IMR-90 (cell line): ENCODE data around the gene PPP6C. TPM values are rescaled to one million over a fixed set of nuclear protein-coding genes. Genes with fewer than 3 reads are reported as not detected.
"Not testable (repeated sequence)": the region's sequence is repeated elsewhere in the genome, so short reads cannot be mapped to it uniquely, and the experiment has no call there.

Experiments used
- ATAC-seq: fragments of 200-7000 bp; cut with Tn5 transposase; 2 replicates; pipeline ENCODE4 v1.9.1; 2020; ENCODE audit warnings: low read depth, mild to moderate bottlenecking, moderate library complexity
- BruUV-seq: library from RNA; stranded (reverse); fragments of 400-500 nt; replicated peaks from 2 replicates; lab custom pipeline; 2021; lab: Mats Ljungman, UMichigan
- CTCF ChIA-PET: fragments of 300-600 bp; formaldehyde crosslinking; extraction: SDS; loops from one replicate; lab custom pipeline; 2021; ENCODE audit warnings: antibody characterized with exemption; lab: Yijun Ruan, JAX
- POLR2A ChIA-PET: fragments of 300-600 bp; sonication (Branson Sonifier 250); formaldehyde crosslinking; loops from one replicate; lab custom pipeline; 2022; ENCODE audit warnings: antibody characterized with exemption; ENCODE audit not compliant: unreplicated experiment; lab: Charles Lee
- DNase-seq: peaks from one replicate; pipeline ENCODE4 v3.0.0; 2013
- H2AFZ ChIP-seq: replicated peaks from 2 replicates; pipeline ENCODE3; 2013; ENCODE audit warnings: low read length, mild to moderate bottlenecking; ENCODE audit not compliant: poor library complexity
- H2AK5ac ChIP-seq: 2 replicates; pipeline ENCODE4 v1.6.1; 2013; ENCODE audit warnings: low read depth, low read length, inconsistent platforms
- H2AK9ac ChIP-seq: replicated peaks from 2 replicates; pipeline ENCODE3; 2013; ENCODE audit warnings: mild to moderate bottlenecking, low read depth, low read length, moderate library complexity; ENCODE audit not compliant: poor library complexity
- H2BK120ac ChIP-seq: 2 replicates; pipeline ENCODE4 v1.6.1; 2013; ENCODE audit warnings: low read depth, low read length, inconsistent platforms
- H2BK15ac ChIP-seq: 3 replicates; pipeline ENCODE4 v1.6.1; 2013; ENCODE audit warnings: low read depth, low read length, inconsistent platforms
- H2BK20ac ChIP-seq: 2 replicates; pipeline ENCODE4 v1.6.1; 2013; ENCODE audit warnings: low read depth, mild to moderate bottlenecking, inconsistent platforms, low read length, moderate library complexity
- H2BK5ac ChIP-seq: 2 replicates; pipeline ENCODE4 v1.6.1; 2013; ENCODE audit warnings: mild to moderate bottlenecking, low read depth, low read length, inconsistent platforms; ENCODE audit not compliant: poor library complexity, severe bottlenecking
- H3K14ac ChIP-seq: replicated peaks from 2 replicates; pipeline ENCODE4 v1.6.1; 2013; ENCODE audit warnings: low read depth, low read length, inconsistent platforms
- H3K18ac ChIP-seq: 2 replicates; pipeline ENCODE4 v1.6.1; 2013; ENCODE audit warnings: low read depth, low read length, control low read depth
- H3K23ac ChIP-seq: 2 replicates; pipeline ENCODE4 v1.6.1; 2013; ENCODE audit warnings: low read depth, low read length, inconsistent platforms
- H3K27ac ChIP-seq: 2 replicates; pipeline ENCODE4 v1.5.1; 2013; ENCODE audit warnings: mild to moderate bottlenecking, control low read depth, low read length; ENCODE audit not compliant: insufficient read depth
- H3K27me3 ChIP-seq: 2 replicates; pipeline ENCODE4 v1.6.1; 2013; ENCODE audit warnings: low read length; ENCODE audit not compliant: control insufficient read depth, insufficient read depth
- H3K36me3 ChIP-seq: 2 replicates; pipeline ENCODE4 v1.6.1; 2013; ENCODE audit warnings: low read length, mixed read lengths; ENCODE audit not compliant: control insufficient read depth, insufficient read depth
- H3K4ac ChIP-seq: 2 replicates; pipeline ENCODE4 v1.6.1; 2013; ENCODE audit warnings: low read depth, low read length, inconsistent platforms
- H3K4me1 ChIP-seq: 2 replicates; pipeline ENCODE4 v1.6.1; 2013; ENCODE audit warnings: low read length, mixed read lengths; ENCODE audit not compliant: control insufficient read depth, insufficient read depth
- H3K4me2 ChIP-seq: 2 replicates; pipeline ENCODE4 v1.6.1; 2013; ENCODE audit warnings: low read depth, mild to moderate bottlenecking, control low read depth, low read length, moderate library complexity
- H3K4me3 ChIP-seq: 2 replicates; pipeline ENCODE4 v1.5.1; 2013; ENCODE audit warnings: low read depth, mild to moderate bottlenecking, control low read depth, low read length, moderate library complexity; ENCODE audit not compliant: insufficient read depth
- H3K56ac ChIP-seq: 2 replicates; pipeline ENCODE4 v1.6.1; 2013; ENCODE audit warnings: low read length, inconsistent platforms; ENCODE audit not compliant: insufficient read depth; ENCODE audit errors: extremely low read depth
- H3K79me1 ChIP-seq, 2 experiments: 2 replicates each; pipeline ENCODE4 v1.6.1; 2013; ENCODE audit warnings: low read length in 2 of 2, inconsistent platforms in 1 of 2, low read depth in 1 of 2
- H3K9ac ChIP-seq: 2 replicates; pipeline ENCODE4 v1.6.1; 2013; ENCODE audit warnings: low read depth, low read length, control low read depth
- H3K9me1 ChIP-seq: 2 replicates; pipeline ENCODE4 v1.6.1; 2013; ENCODE audit warnings: low read length, inconsistent platforms; ENCODE audit not compliant: insufficient read depth
- H3K9me3 ChIP-seq: 2 replicates; pipeline ENCODE4 v1.6.1; 2013; ENCODE audit warnings: low read length; ENCODE audit not compliant: control insufficient read depth, insufficient read depth
- H4K20me1 ChIP-seq: 2 replicates; pipeline ENCODE4 v1.6.1; 2013; ENCODE audit warnings: low read length, inconsistent platforms; ENCODE audit not compliant: insufficient read depth
- H4K5ac ChIP-seq: 2 replicates; pipeline ENCODE4 v1.6.1; 2013; ENCODE audit warnings: mild to moderate bottlenecking, low read depth, low read length, control low read depth
- H4K8ac ChIP-seq, 2 experiments: 2 replicates each; pipeline ENCODE4 v1.6.1; 2013; ENCODE audit warnings: low read depth in 2 of 2, low read length in 2 of 2, control low read depth in 1 of 2, inconsistent platforms in 1 of 2
- H4K91ac ChIP-seq: 2 replicates; pipeline ENCODE4 v1.6.1; 2013; ENCODE audit warnings: low read depth, low read length, inconsistent platforms; ENCODE audit not compliant: insufficient read depth
- WGBS, 2 experiments: methylation state at CpG; one replicate each; pipeline versions ENCODE4 v1.1.5 to v1.1.7; 2013; ENCODE audit warnings: missing lambda C conversion rate in 2 of 2; ENCODE audit not compliant: insufficient read length in 1 of 2; ENCODE audit errors: extremely low coverage in 2 of 2; 5-methylcytosine and 5-hydroxymethylcytosine counted together
- dilution Hi-C: fragments of 300-500 bp; cut with HindIII; formaldehyde crosslinking; loops from one replicate; pipeline ENCODE4 v1.14.3; 2018; ENCODE audit warnings: low sequenced_read_pairs; ENCODE audit not compliant: unreplicated experiment
- in situ Hi-C: fragments of 300-500 bp; cut with MboI; formaldehyde crosslinking; loops from 3 replicates; pipeline ENCODE4 v1.14.3; 2019; ENCODE audit warnings: low sequenced_read_pairs, inconsistent platforms, mixed read lengths
- intact Hi-C: fragments of 100-400 bp; cut with micrococcal nuclease; formaldehyde crosslinking; loops from 2 replicates; pipeline ENCODE4 v1.10.0; 2022
- polyA plus RNA-seq, 3 experiments: library from polyadenylated mRNA; depleted of rRNA; stranded (reverse); fragments of >200 nt; gene quantifications; 2 replicates each; pipeline ENCODE4 v1.2.3, GENCODE V29; 2012; ENCODE audit warnings: low replicate concordance in 1 of 3
- total RNA-seq: library from RNA; depleted of rRNA; stranded (reverse); fragments of >200 nt; gene quantifications from 2 replicates; pipeline ENCODE4 v1.2.3, GENCODE V29; 2012

PPP6C gene
- total and polyA plus RNA-seq, 2 of the 4 experiments (the other 2 are of a cell fraction) = 14.5 to 15.4 TPM

GRCh38 chr9:125118696-125119095 lies 70.9 kb downstream of the PPP6C start:
- H2AK9ac ChIP-seq, in situ Hi-C loops, H2BK15ac ChIP-seq, H2AK5ac ChIP-seq, H4K8ac ChIP-seq, BruUV-seq, H3K36me3 ChIP-seq, H2AFZ ChIP-seq, H3K9ac ChIP-seq, H3K4me1 ChIP-seq, H3K23ac ChIP-seq, H3K27me3 ChIP-seq, POLR2A ChIA-PET, intact Hi-C loops, H3K18ac ChIP-seq, H3K27ac ChIP-seq, DNase-seq, H3K4ac ChIP-seq, H3K4me2 ChIP-seq, H2BK5ac ChIP-seq, dilution Hi-C loops, H4K20me1 ChIP-seq, H2BK20ac ChIP-seq, H3K9me3 ChIP-seq, H4K5ac ChIP-seq, H4K91ac ChIP-seq, H3K4me3 ChIP-seq, ATAC-seq, H2BK120ac ChIP-seq, H3K14ac ChIP-seq, H3K56ac ChIP-seq, H3K9me1 ChIP-seq: not testable (repeated sequence)
- H3K79me1 ChIP-seq = peaks cover 14 to 29% of the 10 kb centered on the region in 2 experiments; a peak in 3 of 4 replicates
- no CpG with 5 or more reads among the region's 2 CpGs for WGBS, 2 experiments
- CTCF ChIA-PET = interaction anchor here (0.6 kb wide), 1 partner anchor 22 kb away, joined by 3 read pairs; no protein-coding TSS in a partner anchor

- H2BK5ac ChIP-seq, H3K23ac ChIP-seq, POLR2A ChIA-PET, DNase-seq, intact Hi-C loops, H3K4me2 ChIP-seq, H4K91ac ChIP-seq, ATAC-seq, H3K4ac ChIP-seq, H3K36me3 ChIP-seq, H3K4me1 ChIP-seq, H3K9me1 ChIP-seq, H3K9ac ChIP-seq, H2AK5ac ChIP-seq, H2BK120ac ChIP-seq, H3K14ac ChIP-seq, H2AFZ ChIP-seq, H2BK20ac ChIP-seq, H2AK9ac ChIP-seq, H4K20me1 ChIP-seq, BruUV-seq, H4K8ac ChIP-seq, H3K56ac ChIP-seq, H3K27me3 ChIP-seq, H3K18ac ChIP-seq, dilution Hi-C loops, in situ Hi-C loops, H3K27ac ChIP-seq, H2BK15ac ChIP-seq, H3K9me3 ChIP-seq, H4K5ac ChIP-seq, H3K4me3 ChIP-seq: not testable (repeated sequence)
- peaks cover 15 to 26% of the 10 kb centered on the region in 2 experiments; a peak in 3 of 4 replicates for H3K79me1 ChIP-seq
- CTCF ChIA-PET = interaction anchor here (0.7 kb wide), 2 partner anchors 12 to 16 kb away, joined by 3 read pairs; no protein-coding TSS in a partner anchor
- WGBS, 2 experiments = no CpG with 5 or more reads among the region's 4 CpGs
Observed at GRCh38 chr9:125114503-125114902, 75.1 kb downstream of the PPP6C start.
